GM19099 (cell line): Measurements from ENCODE around the gene COBL.

Experiments
- POLR2A ChIP-seq: IDR thresholded peaks from 3 replicates; pipeline ENCODE4 v1.6.1; 2011; ENCODE audit warnings: low read depth; ENCODE audit not compliant: insufficient read length; ENCODE audit errors: extremely low read depth

COBL gene, protein sequence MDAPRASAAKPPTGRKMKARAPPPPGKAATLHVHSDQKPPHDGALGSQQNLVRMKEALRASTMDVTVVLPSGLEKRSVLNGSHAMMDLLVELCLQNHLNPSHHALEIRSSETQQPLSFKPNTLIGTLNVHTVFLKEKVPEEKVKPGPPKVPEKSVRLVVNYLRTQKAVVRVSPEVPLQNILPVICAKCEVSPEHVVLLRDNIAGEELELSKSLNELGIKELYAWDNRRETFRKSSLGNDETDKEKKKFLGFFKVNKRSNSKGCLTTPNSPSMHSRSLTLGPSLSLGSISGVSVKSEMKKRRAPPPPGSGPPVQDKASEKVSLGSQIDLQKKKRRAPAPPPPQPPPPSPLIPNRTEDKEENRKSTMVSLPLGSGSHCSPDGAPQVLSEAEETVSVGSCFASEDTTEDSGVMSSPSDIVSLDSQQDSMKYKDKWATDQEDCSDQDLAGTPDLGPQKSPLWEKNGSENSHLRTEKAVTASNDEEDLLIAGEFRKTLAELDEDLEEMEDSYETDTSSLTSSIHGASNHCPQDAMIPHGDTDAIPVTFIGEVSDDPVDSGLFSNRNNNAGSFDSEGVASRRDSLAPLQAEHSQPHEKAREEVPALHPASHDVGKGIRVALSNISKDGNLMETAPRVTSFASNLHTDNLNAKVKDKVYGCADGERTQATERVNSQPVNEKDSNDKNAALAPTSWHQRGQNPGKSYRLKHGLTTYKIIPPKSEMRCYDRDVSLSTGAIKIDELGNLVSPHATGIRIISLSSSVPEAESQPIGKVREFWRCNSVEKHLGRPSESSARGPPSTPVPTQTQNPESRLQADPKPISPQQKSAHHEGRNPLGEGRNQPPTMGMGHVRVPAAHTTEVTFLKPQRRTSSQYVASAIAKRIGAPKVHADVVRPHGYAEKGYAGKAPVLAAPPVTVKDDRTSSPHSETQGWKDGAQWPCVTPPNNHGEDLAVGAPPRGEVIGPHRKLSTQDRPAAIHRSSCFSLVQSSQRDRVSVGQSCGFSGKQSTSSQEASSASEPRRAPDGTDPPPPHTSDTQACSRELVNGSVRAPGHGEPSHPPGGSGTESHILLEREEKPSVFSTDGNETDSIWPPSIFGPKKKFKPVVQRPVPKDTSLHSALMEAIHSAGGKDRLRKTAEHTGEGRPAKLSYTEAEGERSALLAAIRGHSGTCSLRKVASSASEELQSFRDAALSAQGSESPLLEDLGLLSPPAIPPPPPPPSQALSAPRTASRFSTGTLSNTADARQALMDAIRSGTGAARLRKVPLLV

DNA sequence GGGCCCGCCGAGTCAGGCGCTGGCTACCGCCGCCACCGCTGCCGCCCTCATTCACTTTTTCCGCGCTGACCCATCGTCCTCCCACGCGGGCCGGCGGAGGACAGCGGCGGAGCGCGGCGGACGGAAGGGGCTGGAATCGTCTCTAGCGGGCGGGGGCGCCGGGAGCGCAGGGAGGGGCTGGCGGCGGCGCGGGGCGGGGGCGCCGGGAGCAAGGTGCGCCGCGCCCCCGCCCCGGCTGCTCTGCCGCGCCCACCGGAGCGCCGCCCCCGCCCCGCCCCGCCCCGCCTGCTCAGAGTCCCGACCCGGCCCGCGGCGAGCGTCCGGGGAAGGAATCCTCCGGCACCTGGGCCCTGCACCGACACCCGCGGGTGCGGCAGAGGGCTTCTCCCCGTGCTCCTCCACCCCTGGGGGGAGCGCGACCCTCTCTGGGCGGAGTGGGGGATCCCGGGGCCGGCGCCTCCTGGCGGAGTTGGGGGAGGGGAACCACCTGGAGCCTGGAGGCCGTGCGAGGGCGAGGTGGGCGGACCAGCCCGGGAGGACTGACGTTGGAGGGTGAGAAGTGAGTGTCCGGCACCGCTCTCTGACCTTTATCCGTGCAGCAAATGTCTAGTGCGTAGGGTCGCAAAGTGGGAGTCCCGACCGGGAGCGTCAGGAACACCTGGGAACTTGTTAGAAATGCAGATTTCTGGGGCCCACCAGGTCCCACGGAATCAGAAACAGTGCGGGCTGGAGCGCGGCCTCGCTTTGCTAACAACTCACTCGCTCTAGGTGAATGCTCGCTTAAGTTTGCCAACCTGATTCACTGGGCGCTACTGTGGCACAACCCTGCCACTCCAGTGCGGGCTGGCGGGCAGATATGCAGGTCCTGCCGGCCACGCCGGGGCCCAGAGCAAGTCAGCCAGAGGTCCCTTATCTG, at the start of gene COBL:
COBL (minus strand) TSS at position 144 of the 916 bp plus-strand sequence. CDS start 176 bp downstream, outside the sequence.
- no peak for TF ChIP-seq POLR2A

DNA sequence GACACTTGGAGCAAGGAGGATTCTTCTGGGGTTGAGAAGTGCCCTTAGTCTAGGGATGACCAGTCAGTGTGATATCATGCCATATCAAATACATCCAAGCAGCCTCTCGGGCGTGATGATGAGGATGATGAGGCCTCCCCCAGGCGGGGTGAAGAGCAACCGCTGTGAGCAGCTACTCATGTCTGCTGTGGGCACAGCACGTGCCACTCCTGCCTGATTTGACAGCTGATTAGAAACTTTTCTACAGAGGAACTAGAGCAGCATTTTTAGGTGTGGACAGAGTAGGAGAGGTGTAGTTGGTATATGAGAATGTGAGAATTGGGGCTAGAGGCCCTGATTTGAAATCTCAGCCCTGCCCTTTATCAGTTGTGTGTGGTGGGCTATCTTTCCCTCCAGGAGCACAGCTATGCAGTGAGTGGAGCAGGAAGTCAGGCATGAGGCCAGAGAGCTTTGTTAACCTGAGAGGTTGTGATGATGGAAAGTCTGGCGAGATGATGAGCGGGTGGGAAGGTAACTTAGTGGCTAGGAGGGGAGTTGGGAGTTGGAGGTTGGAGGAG, 49.6 kb upstream of the COBL start:
- TF ChIP-seq POLR2A: no peak

DNA sequence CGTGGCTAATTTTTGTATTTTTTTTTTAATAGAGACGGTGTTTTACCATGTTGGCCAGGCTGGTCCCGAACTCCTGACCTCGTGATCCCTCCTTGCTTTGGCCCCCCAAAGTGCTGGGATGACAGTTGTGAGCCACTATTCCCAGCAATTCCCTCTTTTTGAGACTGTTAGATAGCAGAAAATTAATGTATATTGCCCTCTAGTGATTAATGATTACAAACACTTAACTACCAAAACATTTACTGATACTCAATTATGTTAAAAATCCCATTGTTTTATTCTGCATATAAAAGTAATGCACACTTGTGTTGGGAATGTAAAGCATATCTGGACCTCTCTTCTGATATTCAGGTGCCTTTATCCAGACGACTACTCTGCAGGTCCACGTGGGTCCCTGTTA, 41.2 kb upstream of the COBL start:
- no peak for TF ChIP-seq POLR2A

DNA sequence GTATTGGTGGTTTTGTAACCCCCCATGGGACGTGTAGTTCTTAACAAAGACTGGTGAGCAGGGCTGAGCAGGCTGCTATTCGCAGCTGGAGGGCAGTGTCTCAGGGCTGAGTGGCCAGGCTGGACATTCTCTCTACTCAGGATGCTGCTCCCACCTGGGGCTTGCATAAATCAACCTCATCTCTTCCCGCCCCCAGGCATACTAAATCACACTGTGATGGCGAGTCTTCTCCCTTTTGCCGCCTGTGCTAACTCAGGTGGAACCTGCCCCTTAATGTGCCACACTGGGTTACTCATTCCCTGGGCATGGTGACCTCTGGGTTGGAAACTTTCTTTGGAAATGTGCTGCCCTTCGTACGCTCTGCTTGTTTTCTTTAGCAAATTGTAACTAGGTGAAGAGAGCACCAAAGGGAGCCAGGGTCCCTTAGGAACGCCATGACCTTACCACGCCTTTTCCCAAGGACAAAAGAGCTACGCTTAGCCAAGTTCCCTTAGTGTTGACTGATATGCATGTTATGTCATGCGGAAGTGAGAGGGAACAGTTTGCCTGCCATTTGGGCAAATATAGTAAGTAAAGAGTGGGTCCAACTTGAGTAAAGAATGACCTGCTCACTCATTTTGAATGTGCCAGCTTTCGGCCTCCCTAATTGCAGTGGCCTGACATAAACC, 40.4 kb upstream of the COBL start:
- no peak for TF ChIP-seq POLR2A

DNA sequence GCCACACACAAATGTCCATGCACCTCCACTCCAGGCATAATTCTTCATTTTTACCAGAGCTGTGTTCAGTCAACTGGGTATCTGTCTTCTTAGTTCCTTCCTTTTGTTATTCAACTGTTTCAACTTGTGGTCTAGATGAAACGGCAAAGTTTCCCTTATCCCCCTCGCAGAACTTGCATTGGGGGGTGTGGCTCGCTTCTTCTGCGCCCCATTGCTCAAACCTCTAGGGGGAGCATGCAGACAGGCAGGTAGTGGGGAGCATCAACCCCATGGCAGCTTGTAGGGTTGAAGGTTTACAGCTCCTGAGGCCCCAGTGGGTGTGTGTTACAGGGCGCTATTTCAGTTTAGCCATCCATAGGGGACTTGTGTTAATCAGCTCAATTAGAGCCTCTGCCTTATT, 38.3 kb upstream of the COBL start:
- no peak for TF ChIP-seq POLR2A

DNA sequence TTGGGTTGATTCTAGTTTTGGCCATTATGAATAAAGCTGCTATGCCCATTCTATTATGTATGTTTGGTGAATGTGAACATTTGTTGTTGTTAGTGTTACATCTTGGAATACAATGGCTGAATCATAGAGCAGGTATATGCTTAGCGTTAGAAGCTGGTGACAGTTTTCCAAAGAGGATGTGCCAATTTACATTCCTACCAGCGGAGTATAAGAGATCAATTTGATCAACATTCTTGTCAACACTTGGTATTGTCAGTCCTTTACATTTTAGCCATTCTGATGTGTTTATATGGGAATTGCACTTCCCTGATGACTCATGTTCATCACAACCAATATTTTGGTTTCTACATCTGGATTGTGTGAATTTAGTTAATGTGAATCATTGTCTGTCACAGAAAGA, 37.8 kb upstream of the COBL start:
- TF ChIP-seq POLR2A: no peak

DNA sequence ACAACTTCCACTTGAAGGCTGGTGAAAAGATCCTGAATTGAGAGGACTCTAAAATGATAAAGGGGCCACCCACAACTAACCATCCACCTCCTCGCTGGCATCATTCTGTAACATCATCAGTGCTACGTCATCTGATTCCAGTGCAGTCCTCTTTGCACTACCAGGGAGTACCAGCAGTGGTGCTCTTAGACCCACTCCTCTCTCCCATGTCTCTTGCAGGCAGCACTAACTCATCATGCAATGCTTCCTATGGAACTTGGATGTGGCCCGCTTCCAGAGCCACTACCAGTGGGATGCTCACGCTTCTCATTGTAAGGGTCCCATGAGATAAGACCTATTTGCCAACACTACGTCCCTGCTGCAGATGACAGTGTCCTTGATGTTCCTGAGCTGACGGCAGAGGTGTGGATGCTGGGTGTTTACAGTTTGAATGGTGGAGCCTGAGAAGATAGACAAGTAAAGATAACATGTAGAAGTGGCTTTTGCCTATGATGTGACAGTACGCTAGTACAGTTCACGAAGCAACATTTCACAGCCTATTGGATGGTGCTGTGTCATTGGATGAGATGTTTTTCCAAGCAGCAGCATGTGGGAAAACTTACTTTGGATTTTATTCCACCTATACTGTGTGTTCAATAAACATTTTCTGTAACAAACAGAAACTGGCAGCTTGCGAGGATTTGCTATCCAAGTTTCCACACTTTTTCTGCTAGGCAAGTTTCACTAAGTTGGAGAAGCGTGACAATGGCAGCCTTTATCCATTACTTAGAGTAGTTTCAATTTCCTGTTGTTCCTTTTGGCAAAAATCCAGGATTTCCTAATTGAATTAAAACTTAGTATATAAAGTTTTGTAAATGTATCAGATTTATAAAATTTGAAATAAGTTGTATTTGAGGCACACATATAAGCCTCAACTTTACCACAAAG, 35.8 kb upstream of the COBL start:
- no peak for TF ChIP-seq POLR2A

DNA sequence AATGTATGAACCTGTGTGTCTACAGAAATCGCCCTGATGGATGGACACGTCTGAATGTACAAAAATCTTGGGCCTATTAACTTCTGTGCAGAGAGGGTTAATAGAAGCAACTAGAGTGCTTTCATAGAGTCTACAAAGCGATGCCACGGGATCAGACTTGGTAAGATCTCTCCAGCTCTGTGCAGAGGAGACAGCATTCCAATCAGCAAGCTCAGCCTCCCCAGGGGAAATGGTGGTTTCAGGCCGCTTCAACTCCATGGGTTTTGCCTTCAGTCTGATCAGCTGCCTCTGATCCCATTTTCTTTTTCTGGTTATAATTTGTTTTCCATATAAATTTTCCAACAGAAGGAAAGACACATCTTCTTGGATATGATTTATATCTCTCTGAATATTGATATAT, 35.1 kb upstream of the COBL start:
- no peak for TF ChIP-seq POLR2A

DNA sequence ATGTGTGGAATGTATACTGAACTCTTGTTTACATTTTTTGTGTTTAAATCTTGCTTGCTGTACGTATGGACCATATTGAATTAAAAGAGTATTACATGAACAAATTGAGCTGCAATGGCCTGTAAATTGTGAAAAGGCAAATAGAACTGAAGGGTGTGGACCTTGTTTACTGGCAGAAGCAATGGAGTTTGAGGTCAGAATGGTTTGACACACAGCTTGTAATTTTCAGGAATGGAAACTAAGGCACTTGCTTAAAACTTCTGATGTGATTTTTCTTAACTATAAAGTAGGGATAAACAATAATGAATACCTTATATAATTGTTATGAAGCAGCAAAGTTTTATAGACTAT, 33.9 kb upstream of the COBL start:
- TF ChIP-seq POLR2A: no peak

DNA sequence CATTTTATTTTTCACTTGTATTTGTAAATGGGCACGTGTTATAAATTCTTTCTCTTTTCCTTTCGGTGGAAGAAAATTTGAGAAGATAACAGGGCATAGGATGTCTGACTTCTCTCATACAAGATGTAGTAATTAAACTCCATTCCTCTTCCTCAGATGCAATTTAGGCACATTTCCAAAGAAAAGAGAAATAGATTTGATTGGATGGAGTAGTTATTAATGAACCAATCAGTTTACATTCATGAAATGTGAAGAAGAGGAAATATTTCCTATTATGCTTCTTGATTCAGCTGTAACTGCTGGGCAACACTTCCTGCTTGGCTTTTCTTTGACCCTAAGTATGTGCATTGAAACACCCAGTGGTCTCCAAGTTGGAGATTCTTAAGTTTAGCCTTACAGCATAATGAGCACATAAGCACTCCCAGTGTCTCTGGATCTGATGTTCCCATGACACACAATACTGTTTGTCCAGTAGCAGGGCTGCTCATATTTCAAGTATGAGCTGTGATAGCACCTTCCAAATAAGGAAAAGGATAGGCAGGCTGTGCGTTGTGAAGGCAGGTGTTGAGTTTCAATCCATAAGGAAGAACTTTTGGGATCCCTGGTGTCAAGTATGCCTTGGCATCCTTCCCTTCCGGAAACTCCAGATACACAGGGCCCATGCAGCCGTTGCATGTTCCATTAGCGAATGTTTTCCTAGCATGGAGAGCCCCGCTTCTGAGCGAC, 33.4 kb upstream of the COBL start:
- TF ChIP-seq POLR2A: no peak

DNA sequence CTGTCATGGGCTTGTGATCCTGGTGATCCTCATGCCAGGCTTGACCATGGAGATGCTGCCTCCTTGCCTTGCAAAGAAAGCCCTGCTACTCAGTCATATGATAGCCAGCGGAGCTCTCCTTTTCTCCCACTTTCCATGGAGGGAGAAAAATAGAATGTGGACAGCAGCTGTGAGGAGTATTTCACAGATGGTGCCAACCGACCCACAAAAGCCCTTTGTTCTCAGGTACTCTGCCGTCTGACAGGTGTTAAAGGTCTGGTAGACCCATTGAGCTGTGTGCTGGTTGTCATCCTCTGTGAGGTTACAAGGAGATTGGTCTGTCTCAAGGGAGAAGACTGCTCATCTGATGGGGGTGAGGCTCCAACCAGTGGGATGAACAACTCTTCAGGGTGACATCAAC, 29.5 kb upstream of the COBL start:
- TF ChIP-seq POLR2A: no peak
